OCI-LY1 (cell line): ENCODE measurements around the gene CDK5RAP2.

ENCODE experiments used
- H2AFZ ChIP-seq: fragments of 200-600 bp; sonication (generic), shearing (Covaris generic); 2 replicates; pipeline ENCODE4 v1.6.0; 2014; ENCODE audit warnings: antibody characterized with exemption, mild to moderate bottlenecking, low read length
- H3F3A ChIP-seq: fragments of 200-600 bp; sonication (generic), shearing (Covaris generic); 2 replicates; pipeline ENCODE4 v1.6.0; 2014; ENCODE audit warnings: mild to moderate bottlenecking, antibody characterized with exemption, low read length, moderate library complexity; ENCODE audit not compliant: insufficient read depth
- H3K27ac ChIP-seq: fragments of 200-600 bp; sonication (generic); 2 replicates; pipeline ENCODE4 v1.5.1; 2014; ENCODE audit warnings: low read length, mixed run types, mild to moderate bottlenecking, low read depth; ENCODE audit not compliant: poor library complexity, severe bottlenecking
- H3K27me3 ChIP-seq: fragments of 200-600 bp; sonication (generic); 2 replicates; pipeline ENCODE4 v1.6.0; 2014; ENCODE audit warnings: antibody characterized with exemption, mild to moderate bottlenecking, low read length, moderate library complexity; ENCODE audit not compliant: insufficient read depth
- H3K36me3 ChIP-seq: fragments of 200-600 bp; sonication (generic); 2 replicates; pipeline ENCODE4 v1.6.1; 2014; ENCODE audit warnings: mild to moderate bottlenecking, antibody characterized with exemption, low read length, moderate library complexity, mixed read lengths; ENCODE audit not compliant: insufficient read depth
- H3K4me1 ChIP-seq: fragments of 200-600 bp; sonication (generic); 2 replicates; pipeline ENCODE4 v1.5.1; 2014; ENCODE audit warnings: mild to moderate bottlenecking, low read length, moderate library complexity; ENCODE audit not compliant: insufficient read depth, severe bottlenecking
- H3K4me2 ChIP-seq: fragments of 200-600 bp; sonication (generic), shearing (Covaris generic); 2 replicates; pipeline ENCODE4 v1.6.1; 2014; ENCODE audit warnings: low read length
- H3K4me3 ChIP-seq: fragments of 200-600 bp; sonication (generic); 2 replicates; pipeline ENCODE4 v1.5.1; 2014; ENCODE audit warnings: low read length, low read depth, mild to moderate bottlenecking, mixed read lengths; ENCODE audit not compliant: poor library complexity, severe bottlenecking
- H3K79me2 ChIP-seq: fragments of 200-600 bp; shearing (Covaris generic); 2 replicates; pipeline ENCODE4 v1.6.1; 2016; ENCODE audit warnings: mixed run types, low read length, mixed read lengths; ENCODE audit not compliant: insufficient read depth
- H3K9ac ChIP-seq: fragments of 200-600 bp; sonication (generic), shearing (Covaris generic); 2 replicates; pipeline ENCODE4 v1.6.1; 2014; ENCODE audit warnings: mild to moderate bottlenecking, low read length, mixed read lengths
- H3K9me2 ChIP-seq: fragments of 200-600 bp; sonication (generic), shearing (Covaris generic); 2 replicates; pipeline ENCODE4 v1.6.1; 2014; ENCODE audit warnings: low read depth, mild to moderate bottlenecking, low read length, mixed read lengths
- H3K9me3 ChIP-seq: fragments of 200-600 bp; shearing (Covaris generic); 2 replicates; pipeline ENCODE4 v1.6.1; 2014; ENCODE audit warnings: low read length, mixed read lengths
- H4K20me1 ChIP-seq: fragments of 200-600 bp; sonication (generic), shearing (Covaris generic); 2 replicates; pipeline ENCODE4 v1.6.0; 2016; ENCODE audit warnings: mild to moderate bottlenecking, low read length; ENCODE audit not compliant: insufficient read depth
- EZH2 ChIP-seq: fragments of 200-600 bp; sonication (generic), shearing (Covaris generic); IDR thresholded peaks from 2 replicates; pipeline ENCODE4 v1.8.0; 2017; ENCODE audit warnings: borderline replicate concordance, mixed run types, mild to moderate bottlenecking, antibody characterized with exemption, low read length, moderate library complexity, mixed read lengths
- TF ChIP-seq, protein P1 (sequence below): fragments of 200-600 bp; sonication (generic), shearing (Covaris generic); IDR thresholded peaks from 2 replicates; pipeline ENCODE4 v1.5.1; 2017; ENCODE audit warnings: mild to moderate bottlenecking, antibody characterized with exemption, low read length, moderate library complexity, mixed read lengths

Gene CDK5RAP2

DNA sequence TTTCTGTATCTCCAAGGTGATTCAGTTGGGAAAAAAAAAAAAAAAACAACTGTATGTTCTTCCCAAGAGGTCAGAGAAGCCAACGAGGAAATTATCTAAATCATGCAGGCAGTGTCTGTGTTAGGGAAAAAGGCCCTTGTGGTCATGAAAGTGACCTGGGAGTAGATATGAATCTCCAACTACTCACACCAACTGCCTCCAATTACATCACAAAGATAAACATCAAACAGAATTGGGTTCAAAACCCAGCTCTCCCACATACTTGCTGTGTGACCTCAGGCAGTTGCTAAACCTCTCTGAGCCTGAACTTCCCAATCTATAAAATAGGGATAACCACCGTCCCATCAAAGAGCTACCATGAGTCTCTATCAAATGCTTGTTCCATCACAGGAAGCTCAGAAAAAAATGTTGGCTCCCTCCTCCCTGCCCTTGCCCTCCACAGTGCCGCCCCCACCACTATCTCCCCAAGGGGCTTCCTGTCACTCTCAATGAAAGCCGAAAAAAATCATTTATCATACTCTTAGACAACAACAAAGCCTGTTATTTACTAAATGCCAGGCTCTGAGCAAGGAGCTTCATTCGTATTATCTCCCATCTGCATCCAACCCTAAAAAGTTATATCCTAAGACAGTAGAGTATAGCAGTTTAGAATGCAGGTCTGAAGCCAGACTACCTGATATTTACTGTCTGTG lies 42.9 kb downstream of the CDK5RAP2 start:
- Histone ChIP-seq H3K9me3 (no peaks in the 10 kb centered on the region), H3K4me2 (no peak overlapping the region), H3K79me2 (no peaks in the 10 kb centered on the region), H3K9me2 (no peaks in the 10 kb centered on the region), H3K4me1 (no peaks in the 10 kb centered on the region), H3K36me3 (peaks cover 96% of the 10 kb centered on the region), H3K27me3 (no peaks in the 10 kb centered on the region), H3F3A (no peaks in the 10 kb centered on the region), H3K9ac (no peak overlapping the region), H4K20me1 (no peaks in the 10 kb centered on the region), H2AFZ (no peak overlapping the region), H3K4me3 (no peak overlapping the region), H3K27ac (no peak overlapping the region)
- TF ChIP-seq, protein P1, sequence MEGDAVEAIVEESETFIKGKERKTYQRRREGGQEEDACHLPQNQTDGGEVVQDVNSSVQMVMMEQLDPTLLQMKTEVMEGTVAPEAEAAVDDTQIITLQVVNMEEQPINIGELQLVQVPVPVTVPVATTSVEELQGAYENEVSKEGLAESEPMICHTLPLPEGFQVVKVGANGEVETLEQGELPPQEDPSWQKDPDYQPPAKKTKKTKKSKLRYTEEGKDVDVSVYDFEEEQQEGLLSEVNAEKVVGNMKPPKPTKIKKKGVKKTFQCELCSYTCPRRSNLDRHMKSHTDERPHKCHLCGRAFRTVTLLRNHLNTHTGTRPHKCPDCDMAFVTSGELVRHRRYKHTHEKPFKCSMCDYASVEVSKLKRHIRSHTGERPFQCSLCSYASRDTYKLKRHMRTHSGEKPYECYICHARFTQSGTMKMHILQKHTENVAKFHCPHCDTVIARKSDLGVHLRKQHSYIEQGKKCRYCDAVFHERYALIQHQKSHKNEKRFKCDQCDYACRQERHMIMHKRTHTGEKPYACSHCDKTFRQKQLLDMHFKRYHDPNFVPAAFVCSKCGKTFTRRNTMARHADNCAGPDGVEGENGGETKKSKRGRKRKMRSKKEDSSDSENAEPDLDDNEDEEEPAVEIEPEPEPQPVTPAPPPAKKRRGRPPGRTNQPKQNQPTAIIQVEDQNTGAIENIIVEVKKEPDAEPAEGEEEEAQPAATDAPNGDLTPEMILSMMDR, result no peak
- TF ChIP-seq EZH2, result no peak

DNA sequence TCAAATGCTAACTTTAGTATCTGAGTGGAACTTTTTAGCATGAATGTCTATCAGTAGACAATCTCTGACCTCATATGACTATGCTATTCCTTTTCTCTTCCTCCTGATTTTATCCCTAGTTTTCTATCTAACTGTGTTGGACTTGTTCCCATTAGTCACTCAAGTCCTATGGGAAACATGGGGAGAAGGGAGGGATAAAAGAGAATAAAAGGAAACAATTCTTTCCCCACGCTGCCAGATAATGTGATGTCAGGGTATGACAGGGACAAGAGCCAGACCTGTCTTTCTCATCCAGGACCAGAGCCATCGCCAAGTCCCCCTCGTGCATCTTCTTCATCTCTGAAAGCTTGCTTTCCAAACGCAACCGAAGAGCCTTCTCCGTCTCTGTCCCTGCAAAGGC lies 43.9 kb downstream of the CDK5RAP2 start:
- H4K20me1 ChIP-seq, result no peaks in the 10 kb centered on the region
- H3K9me2 ChIP-seq, result no peaks in the 10 kb centered on the region
- no peak overlapping the region for H3K4me3 ChIP-seq
- peaks cover 94% of the 10 kb centered on the region for H3K36me3 ChIP-seq
- no peaks in the 10 kb centered on the region for H3K79me2 ChIP-seq
- H3K27ac ChIP-seq, result no peak overlapping the region
- no peak overlapping the region for H3K9ac ChIP-seq
- H3K4me2 ChIP-seq, result no peak overlapping the region
- no peaks in the 10 kb centered on the region for H3K9me3 ChIP-seq
- no peak overlapping the region for H2AFZ ChIP-seq
- H3F3A ChIP-seq, result no peaks in the 10 kb centered on the region
- no peaks in the 10 kb centered on the region for H3K27me3 ChIP-seq
- no peaks in the 10 kb centered on the region for H3K4me1 ChIP-seq
- TF ChIP-seq, protein P1, result no peak
- no peak for TF ChIP-seq EZH2

GRCh38 chr9:120534266-120534665 lies 45.7 kb downstream of the CDK5RAP2 start:
- no peak overlapping the region for H3K4me2 ChIP-seq
- no peak overlapping the region for H3K4me3 ChIP-seq
- TF ChIP-seq EZH2, result no peak
- TF ChIP-seq, protein P1, result no peak
- H3F3A ChIP-seq, result no peaks in the 10 kb centered on the region
- H3K27me3 ChIP-seq, result no peaks in the 10 kb centered on the region
- H3K36me3 ChIP-seq, result peaks cover 90% of the 10 kb centered on the region
- no peak overlapping the region for H3K27ac ChIP-seq
- no peaks in the 10 kb centered on the region for H4K20me1 ChIP-seq
- no peaks in the 10 kb centered on the region for H3K79me2 ChIP-seq
- no peak overlapping the region for H2AFZ ChIP-seq
- no peak overlapping the region for H3K9ac ChIP-seq
- H3K4me1 ChIP-seq, result no peaks in the 10 kb centered on the region
- H3K9me2 ChIP-seq, result no peaks in the 10 kb centered on the region
- H3K9me3 ChIP-seq, result no peaks in the 10 kb centered on the region
